GM12878 (cell line): ENCODE results near the gene MYO10. TPM values are rescaled to one million over a fixed set of nuclear protein-coding genes. Genes with fewer than 3 reads are reported as not detected.

Source experiments
- ATAC-seq: fragments of 200-7000 bp; cut with Tn5 transposase; 3 replicates; pipeline ENCODE4 v1.9.1; 2020; ENCODE audit warnings: mild to moderate bottlenecking, moderate library complexity
- BruUV-seq: library from RNA; stranded (reverse); fragments of 400-500 nt; replicated peaks from 2 replicates; lab custom pipeline; 2021; lab: Mats Ljungman, UMichigan
- CTCF ChIA-PET: fragments of 300-600 bp; sonication (Branson Sonifier 250); formaldehyde crosslinking; extraction: SDS; loops from one replicate; lab custom pipeline; 2021; ENCODE audit warnings: inconsistent platforms; lab: Yijun Ruan, JAX
- POLR2A ChIA-PET: fragments of 350-600 bp; formaldehyde crosslinking; extraction: SDS; loops from one replicate; lab custom pipeline; 2021; ENCODE audit warnings: inconsistent platforms; lab: Charles Lee
- RAD21 ChIA-PET: fragments of 300-600 bp; sonication (Branson Sonifier 250); formaldehyde crosslinking; loops from one replicate; lab custom pipeline; 2023; ENCODE audit warnings: antibody characterized with exemption; ENCODE audit not compliant: unreplicated experiment; lab: Charles Lee
- SMC1A ChIA-PET: fragments of 300-600 bp; sonication (Branson Sonifier 250); formaldehyde crosslinking; loops from one replicate; lab custom pipeline; 2023; ENCODE audit not compliant: unreplicated experiment, uncharacterized antibody; lab: Charles Lee
- DNase-seq: peaks from one replicate; pipeline ENCODE4 v3.0.0-alpha.2; 2011; ENCODE audit warnings: low read depth, low spot score
- FAIRE-seq: peaks from 3 replicates; lab custom pipeline; 2011; peaks lifted over from hg19 to GRCh38; lab: Jason Lieb, UNC
- H2AFZ ChIP-seq: 2 replicates; pipeline ENCODE4 v1.6.0; 2011; ENCODE audit warnings: low read depth, low read length, control low read depth; ENCODE audit not compliant: control insufficient read depth
- H3K27ac ChIP-seq: 2 replicates; pipeline ENCODE4 v1.5.1; 2011; ENCODE audit warnings: control low read depth; ENCODE audit not compliant: control insufficient read depth, insufficient read depth
- H3K27me3 ChIP-seq, 2 experiments: replicated peaks in 1 of 2; 2 replicates each; pipeline versions ENCODE4 v1.6.0 to v1.6.1; 2011; ENCODE audit warnings: low read length in 1 of 2; ENCODE audit not compliant: control insufficient read depth in 2 of 2, insufficient read depth in 2 of 2
- H3K36me3 ChIP-seq, 2 experiments: 2 replicates each; pipeline ENCODE4 v1.5.1; 2011; ENCODE audit warnings: low read length in 1 of 2; ENCODE audit not compliant: control insufficient read depth in 2 of 2, insufficient read depth in 2 of 2
- H3K4me1 ChIP-seq: 2 replicates; pipeline ENCODE4 v1.6.1; 2011; ENCODE audit warnings: mild to moderate bottlenecking, low read length, moderate library complexity, mixed read lengths; ENCODE audit not compliant: control insufficient read depth, insufficient read depth
- H3K4me2 ChIP-seq: 2 replicates; pipeline ENCODE4 v1.6.0; 2011; ENCODE audit warnings: control low read depth; ENCODE audit not compliant: control insufficient read depth, insufficient read depth
- H3K4me3 ChIP-seq: fragments of 200-600 bp; sonication (generic); 2 replicates; pipeline ENCODE4 v1.5.1; 2016
- H3K79me2 ChIP-seq: 2 replicates; pipeline ENCODE4 v1.6.0; 2011; ENCODE audit warnings: low read length; ENCODE audit not compliant: control insufficient read depth, insufficient read depth
- H3K9ac ChIP-seq: 2 replicates; pipeline ENCODE4 v1.8.0; 2011; ENCODE audit warnings: low read length, control low read depth, mixed read lengths; ENCODE audit not compliant: control insufficient read depth, insufficient read depth
- H3K9me3 ChIP-seq: replicated peaks from 3 replicates; pipeline ENCODE4 v1.5.1; 2011; ENCODE audit warnings: mild to moderate bottlenecking, low read length; ENCODE audit not compliant: control insufficient read depth, insufficient read depth
- H4K20me1 ChIP-seq: 2 replicates; pipeline ENCODE4 v1.6.0; 2011; ENCODE audit not compliant: control insufficient read depth, insufficient read depth
- CEBPB ChIP-seq, 2 experiments: fragments of 150-350 bp in 1 of 2; IDR thresholded peaks; 2 replicates each; pipeline ENCODE4 v1.6.1; 2012 to 2014; ENCODE audit warnings: low read depth in 2 of 2, low read length in 2 of 2, borderline replicate concordance in 1 of 2, inconsistent platforms in 1 of 2
- E2F4 ChIP-seq: IDR thresholded peaks from 2 replicates; pipeline ENCODE4 v1.6.1; 2012; ENCODE audit warnings: low read depth, low read length, improper control_type of control experiment
- IKZF2 ChIP-seq, 2 experiments: fragments of 450-650 bp; IDR thresholded peaks; 2 replicates each; pipeline ENCODE4 v1.6.1; 2017; ENCODE audit warnings: mild to moderate bottlenecking in 2 of 2, moderate library complexity in 2 of 2
- NFIC ChIP-seq: IDR thresholded peaks from 2 replicates; pipeline ENCODE4 v1.6.1; 2012; ENCODE audit warnings: low read depth, mild to moderate bottlenecking, inconsistent platforms, low read length, moderate library complexity
- NRF1 ChIP-seq: conservative IDR thresholded peaks from 2 replicates; pipeline ENCODE4 v1.6.1; 2011; ENCODE audit warnings: mild to moderate bottlenecking, low read depth, low read length, improper control_type of control experiment
- POLR2A ChIP-seq: IDR thresholded peaks from 2 replicates; pipeline ENCODE4 v1.6.1; 2011; ENCODE audit warnings: low read depth, mild to moderate bottlenecking, low read length
- SP1 ChIP-seq: IDR thresholded peaks from one replicate; pipeline ENCODE4 v1.6.1; 2011; ENCODE audit warnings: low read depth, low read length
- SUZ12 ChIP-seq: fragments of 200-600 bp; sonication (generic); IDR thresholded peaks from one replicate; pipeline ENCODE4 v1.6.1; 2018; ENCODE audit warnings: antibody characterized with exemption, mild to moderate bottlenecking; ENCODE audit not compliant: unreplicated experiment
- TARDBP ChIP-seq: IDR thresholded peaks from 2 replicates; pipeline ENCODE4 v1.6.1; 2016; ENCODE audit warnings: borderline replicate concordance
- USF2 ChIP-seq: IDR thresholded peaks from 2 replicates; pipeline ENCODE4 v1.6.1; 2011; ENCODE audit warnings: low read depth, low read length, improper control_type of control experiment, borderline replicate concordance
- WRNIP1 ChIP-seq: IDR thresholded peaks from 2 replicates; pipeline ENCODE4 v1.6.1; 2011; ENCODE audit warnings: low read depth, low read length, improper control_type of control experiment, borderline replicate concordance
- ZBED1 ChIP-seq: IDR thresholded peaks from 2 replicates; pipeline ENCODE4 v1.6.1; 2016; ENCODE audit warnings: borderline replicate concordance
- WGBS: methylation state at CpG from one replicate; pipeline ENCODE4 v1.1.6; 2016; ENCODE audit warnings: low lambda C conversion rate; ENCODE audit not compliant: insufficient replicate concordance, insufficient coverage; ENCODE audit errors: missing lambda C conversion rate; 5-methylcytosine and 5-hydroxymethylcytosine counted together
- in situ Hi-C: fragments of 300-500 bp; cut with MboI; formaldehyde crosslinking; loops from 9 replicates; pipeline ENCODE4 v1.14.3; 2018; ENCODE audit warnings: mixed read lengths
- intact Hi-C: fragments of 100-400 bp; cut with micrococcal nuclease; formaldehyde crosslinking; loops from one replicate; pipeline ENCODE4 v1.14.2; 2022; ENCODE audit not compliant: unreplicated experiment
- polyA plus RNA-seq, 11 experiments: library from polyadenylated mRNA; depleted of rRNA in 4 of 11; unstranded in 6 of 11; stranded (reverse) in 5 of 11; fragments of >200 nt; fragmentation: Nextera tagmentation in 4 of 11; fragmentation: Illumina TruSeq in 1 of 11; extraction: Ambion mirVana in 4 of 11; extraction: Trizol in 1 of 11; gene quantifications; 1 replicate in 1 of 11; 2 replicates in 10 of 11; pipeline versions ENCODE4 v1.2.1 to v1.2.3, GENCODE V29; 2011 to 2016; ENCODE audit warnings: inconsistent platforms in 2 of 11, missing spikeins in 2 of 11, low read depth in 1 of 11
- total RNA-seq, 4 experiments: library from RNA; depleted of rRNA in 3 of 4; stranded (reverse); fragments of >200 nt in 3 of 4; fragmentation: Illumina TruSeq in 1 of 4; extraction: Trizol in 1 of 4; gene quantifications; 2 replicates each; pipeline versions ENCODE4 v1.2.1 to v1.2.3, GENCODE V29; 2013 to 2021
- TF ChIP-seq, protein P1 (sequence below): IDR thresholded peaks from 2 replicates; pipeline ENCODE4 v1.6.1; 2012; ENCODE audit warnings: low read depth, low read length, improper control_type of control experiment
- TF ChIP-seq, protein P2 (sequence below): fragments of 450-650 bp; IDR thresholded peaks from 2 replicates; pipeline ENCODE4 v1.6.1; 2017; ENCODE audit warnings: antibody characterized with exemption, mild to moderate bottlenecking, moderate library complexity

The MYO10 gene
- total and polyA plus RNA-seq, 10 of the 15 experiments (the other 5 are each of a cell fraction or from before 2014, with no cell fraction given) = 0.02 to 0.77 (median 0.17) TPM

- TF ChIP-seq USF2 (no peak), SP1 (no peak), E2F4 (no peak), NFIC (no peak)
Observed at GRCh38 chr5:16889203-16889971, 46.7 kb downstream of the MYO10 start (continued).

- no peak for ATAC-seq
- Histone ChIP-seq H3K79me2 (no peaks in the 10 kb centered on the region), H3K4me2 (no peak overlapping the region)
- TF ChIP-seq POLR2A = no peak
- TF ChIP-seq TARDBP = no peak
- no peak for TF ChIP-seq WRNIP1
- TF ChIP-seq, protein P1, sequence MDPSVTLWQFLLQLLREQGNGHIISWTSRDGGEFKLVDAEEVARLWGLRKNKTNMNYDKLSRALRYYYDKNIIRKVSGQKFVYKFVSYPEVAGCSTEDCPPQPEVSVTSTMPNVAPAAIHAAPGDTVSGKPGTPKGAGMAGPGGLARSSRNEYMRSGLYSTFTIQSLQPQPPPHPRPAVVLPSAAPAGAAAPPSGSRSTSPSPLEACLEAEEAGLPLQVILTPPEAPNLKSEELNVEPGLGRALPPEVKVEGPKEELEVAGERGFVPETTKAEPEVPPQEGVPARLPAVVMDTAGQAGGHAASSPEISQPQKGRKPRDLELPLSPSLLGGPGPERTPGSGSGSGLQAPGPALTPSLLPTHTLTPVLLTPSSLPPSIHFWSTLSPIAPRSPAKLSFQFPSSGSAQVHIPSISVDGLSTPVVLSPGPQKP = no peak
- no peak for TF ChIP-seq SUZ12
- no peak for TF ChIP-seq IKZF2 (IDR thresholded peaks at IDR 0.05)
- TF ChIP-seq NRF1 = no peak
- TF ChIP-seq, protein P2, sequence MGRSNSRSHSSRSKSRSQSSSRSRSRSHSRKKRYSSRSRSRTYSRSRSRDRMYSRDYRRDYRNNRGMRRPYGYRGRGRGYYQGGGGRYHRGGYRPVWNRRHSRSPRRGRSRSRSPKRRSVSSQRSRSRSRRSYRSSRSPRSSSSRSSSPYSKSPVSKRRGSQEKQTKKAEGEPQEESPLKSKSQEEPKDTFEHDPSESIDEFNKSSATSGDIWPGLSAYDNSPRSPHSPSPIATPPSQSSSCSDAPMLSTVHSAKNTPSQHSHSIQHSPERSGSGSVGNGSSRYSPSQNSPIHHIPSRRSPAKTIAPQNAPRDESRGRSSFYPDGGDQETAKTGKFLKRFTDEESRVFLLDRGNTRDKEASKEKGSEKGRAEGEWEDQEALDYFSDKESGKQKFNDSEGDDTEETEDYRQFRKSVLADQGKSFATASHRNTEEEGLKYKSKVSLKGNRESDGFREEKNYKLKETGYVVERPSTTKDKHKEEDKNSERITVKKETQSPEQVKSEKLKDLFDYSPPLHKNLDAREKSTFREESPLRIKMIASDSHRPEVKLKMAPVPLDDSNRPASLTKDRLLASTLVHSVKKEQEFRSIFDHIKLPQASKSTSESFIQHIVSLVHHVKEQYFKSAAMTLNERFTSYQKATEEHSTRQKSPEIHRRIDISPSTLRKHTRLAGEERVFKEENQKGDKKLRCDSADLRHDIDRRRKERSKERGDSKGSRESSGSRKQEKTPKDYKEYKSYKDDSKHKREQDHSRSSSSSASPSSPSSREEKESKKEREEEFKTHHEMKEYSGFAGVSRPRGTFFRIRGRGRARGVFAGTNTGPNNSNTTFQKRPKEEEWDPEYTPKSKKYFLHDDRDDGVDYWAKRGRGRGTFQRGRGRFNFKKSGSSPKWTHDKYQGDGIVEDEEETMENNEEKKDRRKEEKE = no peak
- TF ChIP-seq ZBED1 = no peak
- TF ChIP-seq CEBPB (IDR thresholded peaks at IDR 0.05; ENCODE audit: borderline replicate concordance in 1 of 2, low read depth in 2 of 2, low read length in 2 of 2) = no peak
Observed at GRCh38 chr5:16888694-16889124, 47.4 kb downstream of the MYO10 start.

More at GRCh38 chr5:16888694-16889124, 47.4 kb downstream of the MYO10 start:
- no peaks in the 10 kb centered on the region for H3K4me1 ChIP-seq
- no peak overlapping the region for H3K27ac ChIP-seq
- in situ Hi-C loops = no loop called here
- H3K4me3 ChIP-seq = no peak overlapping the region
- H2AFZ ChIP-seq = no peak overlapping the region
- ChIA-PET POLR2A (no interaction called here), SMC1A (no interaction called here), CTCF (no interaction called here), RAD21 (no interaction called here)
- no TSS peak for BruUV-seq
- DNase-seq = no peak
- no peak overlapping the region for H3K9ac ChIP-seq
- H3K36me3 ChIP-seq = no peaks in the 10 kb centered on the region
- no peaks in the 10 kb centered on the region for H4K20me1 ChIP-seq
- no peaks in the 10 kb centered on the region for H3K27me3 ChIP-seq
- intact Hi-C loops = no loop called here
- 21% methylated on average over 3 of the region's 3 CpGs for WGBS
- FAIRE-seq = no peak
- no peaks in the 10 kb centered on the region for H3K9me3 ChIP-seq
